GM15510 (cell line): Measurements from ENCODE around the gene MRPL12.

Experiments
- POLR2A ChIP-seq: IDR thresholded peaks from 3 replicates; pipeline ENCODE4 v1.6.1; 2011; ENCODE audit warnings: borderline replicate concordance; ENCODE audit not compliant: insufficient read length; ENCODE audit errors: extremely low read depth

The MRPL12 gene

GRCh38 chr17:81694810-81695209 lies 8.4 kb upstream of the MRPL12 start:
- no peak for TF ChIP-seq POLR2A

- TF ChIP-seq POLR2A, result no peak
Measured at GRCh38 chr17:81695211-81695610, 8.0 kb upstream of the MRPL12 start.

GRCh38 chr17:81695801-81696200 lies 7.4 kb upstream of the MRPL12 start:
- no peak for TF ChIP-seq POLR2A

- TF ChIP-seq POLR2A, result no peak
Measured at GRCh38 chr17:81696218-81696941, 6.8 kb upstream of the MRPL12 start.

GRCh38 chr17:81697261-81698044 lies 5.7 kb upstream of the MRPL12 start:
- no peak for TF ChIP-seq POLR2A

GRCh38 chr17:81700353-81701287 lies 2.5 kb upstream of the MRPL12 start:
- TF ChIP-seq POLR2A, result no peak

- TF ChIP-seq POLR2A, result no peak
Measured at GRCh38 chr17:81701288-81702071, 1.7 kb upstream of the MRPL12 start.

- TF ChIP-seq POLR2A, result no peak
Measured at GRCh38 chr17:81703747-81704654, 834 bp downstream of the MRPL12 start.

- TF ChIP-seq POLR2A, result no peak
Measured at GRCh38 chr17:81705518-81706231, 2.5 kb downstream of the MRPL12 start.

GRCh38 chr17:81706232-81706611 lies 3.1 kb downstream of the MRPL12 start:
- TF ChIP-seq POLR2A, result no peak

- no peak for TF ChIP-seq POLR2A
Measured at GRCh38 chr17:81706757-81707624, 3.8 kb downstream of the MRPL12 start.
